Endodermal cell (in vitro differentiated cells): Measurements from ENCODE around the gene MTHFSD. TPM values are rescaled to one million over a fixed set of nuclear protein-coding genes. Genes with fewer than 3 reads are reported as not detected.

ENCODE experiments used
- DNase-seq: peaks from one replicate; pipeline ENCODE4 v3.0.0-alpha.2; 2017
- H3K27ac ChIP-seq: 2 replicates; pipeline ENCODE4 v1.5.1; 2013; ENCODE audit warnings: mild to moderate bottlenecking, low read depth, low read length, moderate library complexity
- H3K27me3 ChIP-seq: 2 replicates; pipeline ENCODE4 v1.6.1; 2013; ENCODE audit warnings: mild to moderate bottlenecking, low read length, moderate library complexity; ENCODE audit not compliant: insufficient read depth, control insufficient read depth, poor library complexity, severe bottlenecking
- H3K36me3 ChIP-seq: 2 replicates; pipeline ENCODE4 v1.7.0; 2013; ENCODE audit warnings: mild to moderate bottlenecking, low read length, moderate library complexity; ENCODE audit not compliant: control insufficient read depth, insufficient read depth
- H3K4me1 ChIP-seq: one replicate; pipeline ENCODE4 v1.7.0; 2013; ENCODE audit warnings: low read length; ENCODE audit not compliant: control insufficient read depth, insufficient read depth
- H3K4me3 ChIP-seq: 2 replicates; pipeline ENCODE4 v1.5.1; 2013; ENCODE audit warnings: mild to moderate bottlenecking, low read length, moderate library complexity
- H3K9ac ChIP-seq: 2 replicates; pipeline ENCODE4 v1.6.1; 2013; ENCODE audit warnings: mild to moderate bottlenecking, low read length, moderate library complexity; ENCODE audit not compliant: poor library complexity, severe bottlenecking; ENCODE audit errors: extremely low read depth
- H3K9me3 ChIP-seq: 2 replicates; pipeline ENCODE4 v1.6.1; 2013; ENCODE audit warnings: mild to moderate bottlenecking, low read length, moderate library complexity; ENCODE audit not compliant: control insufficient read depth
- H3K27ac Mint-ChIP-seq: 2 replicates; pipeline ENCODE4 v1.8.0; 2020; ENCODE audit warnings: mixed read lengths
- H3K27me3 Mint-ChIP-seq: 2 replicates; pipeline ENCODE4 v1.8.0; 2021; ENCODE audit warnings: mild to moderate bottlenecking, mixed read lengths; ENCODE audit not compliant: insufficient read depth
- H3K36me3 Mint-ChIP-seq: 2 replicates; pipeline ENCODE4 v1.8.0; 2020; ENCODE audit warnings: low read depth, mixed read lengths
- H3K4me1 Mint-ChIP-seq: 2 replicates; pipeline ENCODE4 v1.8.0; 2020; ENCODE audit warnings: mixed read lengths
- H3K4me3 Mint-ChIP-seq: 2 replicates; pipeline ENCODE4 v1.8.0; 2020; ENCODE audit warnings: mild to moderate bottlenecking, moderate library complexity, mixed read lengths
- H3K9me3 Mint-ChIP-seq: 2 replicates; pipeline ENCODE4 v1.8.0; 2020; ENCODE audit warnings: mild to moderate bottlenecking, mixed read lengths
- WGBS, 2 experiments: methylation state at CpG; one replicate each; pipeline versions ENCODE4 v1.1.5 to v1.1.7; 2013; ENCODE audit warnings: missing lambda C conversion rate in 2 of 2, mixed read lengths in 1 of 2; ENCODE audit not compliant: insufficient coverage in 1 of 2, insufficient read length in 1 of 2; 5-methylcytosine and 5-hydroxymethylcytosine counted together
- total RNA-seq, 2 donors: library from RNA; stranded (reverse); fragmentation: NEBNext Ultra II Directional in 1 of 2; extraction: Animal tissue kit (Norgen Biotek cat#: 25700) in 1 of 2; gene quantifications; 2 replicates in 1 of 2; 3 replicates in 1 of 2; pipeline ENCODE4 v1.2.1, GENCODE V29; 2021
- TF ChIP-seq, protein P1 (sequence below): fragments of 200-600 bp; sonication (generic); conservative IDR thresholded peaks from 2 replicates; pipeline ENCODE4 v1.5.0; 2021; ENCODE audit warnings: antibody characterized with exemption, mild to moderate bottlenecking

The MTHFSD gene
- total RNA-seq, 2 donors from 2014 or later = 15.0 to 25.8 TPM

DNA sequence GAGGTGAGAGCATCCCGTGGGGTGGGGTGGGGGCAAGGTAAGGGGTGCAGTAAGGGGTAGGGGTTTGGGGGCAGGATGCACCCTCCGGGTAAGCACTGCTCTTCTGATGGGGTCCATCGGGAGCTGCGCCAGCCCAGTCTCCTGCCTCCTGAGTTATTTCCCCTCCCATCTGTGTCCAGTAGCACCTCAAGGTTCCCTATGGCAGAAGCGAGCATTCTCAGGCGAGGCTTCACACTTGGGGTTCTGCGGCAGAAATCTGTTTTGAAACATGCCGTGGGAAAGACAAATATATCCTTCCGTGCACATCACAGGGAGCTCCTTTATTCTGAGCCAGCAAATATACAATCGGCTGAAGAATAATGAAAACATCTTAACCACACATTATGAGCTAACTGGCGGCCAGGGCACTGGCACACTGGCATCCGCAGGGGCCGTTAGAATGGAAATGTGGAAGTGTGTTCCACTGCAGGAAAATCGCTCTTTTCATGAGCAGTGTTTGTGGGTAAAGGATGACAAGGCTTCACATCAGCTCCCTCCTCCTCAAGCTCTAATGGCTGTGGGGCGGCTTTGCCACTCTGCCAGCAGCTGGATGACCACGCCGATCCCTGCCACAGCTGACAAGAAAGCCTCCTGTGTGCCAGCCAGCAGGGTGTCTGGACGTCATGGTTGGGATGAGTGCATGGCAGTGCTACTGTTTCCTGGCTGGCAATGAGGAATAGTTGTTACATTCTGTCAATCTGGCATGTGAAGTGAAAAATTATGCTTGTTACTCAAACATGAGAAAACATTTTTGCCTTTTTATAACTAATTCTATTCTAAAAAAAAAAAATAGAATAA, 20.0 kb downstream of the MTHFSD start:
- H3K9me3 Mint-ChIP-seq = no peaks in the 10 kb centered on the region
- no peaks in the 10 kb centered on the region for H3K27me3 Mint-ChIP-seq
- WGBS, 2 experiments = 88 to 93% methylated on average over 13 to 18 of the region's 18 CpGs
- H3K4me3 ChIP-seq = no peak overlapping the region
- H3K27me3 ChIP-seq = no peaks in the 10 kb centered on the region
- H3K4me1 Mint-ChIP-seq = no peaks in the 10 kb centered on the region
- no peak overlapping the region for H3K27ac ChIP-seq
- no peaks in the 10 kb centered on the region for H3K9me3 ChIP-seq
- TF ChIP-seq, protein P1, sequence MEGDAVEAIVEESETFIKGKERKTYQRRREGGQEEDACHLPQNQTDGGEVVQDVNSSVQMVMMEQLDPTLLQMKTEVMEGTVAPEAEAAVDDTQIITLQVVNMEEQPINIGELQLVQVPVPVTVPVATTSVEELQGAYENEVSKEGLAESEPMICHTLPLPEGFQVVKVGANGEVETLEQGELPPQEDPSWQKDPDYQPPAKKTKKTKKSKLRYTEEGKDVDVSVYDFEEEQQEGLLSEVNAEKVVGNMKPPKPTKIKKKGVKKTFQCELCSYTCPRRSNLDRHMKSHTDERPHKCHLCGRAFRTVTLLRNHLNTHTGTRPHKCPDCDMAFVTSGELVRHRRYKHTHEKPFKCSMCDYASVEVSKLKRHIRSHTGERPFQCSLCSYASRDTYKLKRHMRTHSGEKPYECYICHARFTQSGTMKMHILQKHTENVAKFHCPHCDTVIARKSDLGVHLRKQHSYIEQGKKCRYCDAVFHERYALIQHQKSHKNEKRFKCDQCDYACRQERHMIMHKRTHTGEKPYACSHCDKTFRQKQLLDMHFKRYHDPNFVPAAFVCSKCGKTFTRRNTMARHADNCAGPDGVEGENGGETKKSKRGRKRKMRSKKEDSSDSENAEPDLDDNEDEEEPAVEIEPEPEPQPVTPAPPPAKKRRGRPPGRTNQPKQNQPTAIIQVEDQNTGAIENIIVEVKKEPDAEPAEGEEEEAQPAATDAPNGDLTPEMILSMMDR = no peak
- DNase-seq = no peak
- H3K4me3 Mint-ChIP-seq = no peak overlapping the region
- no peaks in the 10 kb centered on the region for H3K4me1 ChIP-seq
- no peaks in the 10 kb centered on the region for H3K36me3 Mint-ChIP-seq
- H3K9ac ChIP-seq = no peak overlapping the region
- H3K36me3 ChIP-seq = peaks cover 14% of the 10 kb centered on the region
- H3K27ac Mint-ChIP-seq = no peak overlapping the region

DNA sequence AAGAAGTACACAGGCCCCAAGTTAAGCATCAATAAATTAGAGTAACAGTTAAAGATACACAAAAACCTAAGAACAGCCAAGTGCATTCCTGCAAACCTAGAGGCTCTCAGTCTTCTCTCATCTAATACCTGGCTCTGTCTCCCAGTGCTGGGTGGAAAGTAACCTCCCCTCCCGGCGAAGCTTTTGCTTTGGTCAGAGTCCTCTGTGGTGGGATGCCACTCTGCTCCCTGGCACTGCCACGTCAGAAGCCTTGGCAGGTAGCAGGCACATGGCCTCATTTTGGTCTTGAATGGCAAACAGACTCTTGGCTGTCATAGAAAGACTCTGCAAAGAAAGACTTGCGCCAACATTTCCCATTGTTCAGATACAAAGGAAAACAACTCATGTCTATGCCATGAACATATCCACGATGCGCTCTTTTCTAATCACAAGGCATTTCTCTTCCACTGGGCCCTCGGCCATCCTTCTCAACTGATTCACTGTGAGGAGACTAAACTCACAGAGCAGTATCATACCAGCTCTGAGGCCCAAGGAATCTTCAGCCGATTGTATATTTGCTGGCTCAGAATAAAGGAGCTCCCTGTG, 21.2 kb downstream of the MTHFSD start:
- no peaks in the 10 kb centered on the region for H3K4me1 ChIP-seq
- WGBS, 2 experiments = 91 to 95% methylated on average over 7 to 8 of the region's 8 CpGs
- H3K27ac ChIP-seq = no peak overlapping the region
- H3K27me3 ChIP-seq = no peaks in the 10 kb centered on the region
- TF ChIP-seq, protein P1 = no peak
- no peaks in the 10 kb centered on the region for H3K9me3 ChIP-seq
- H3K36me3 ChIP-seq = peaks cover 8% of the 10 kb centered on the region
- no peak overlapping the region for H3K4me3 Mint-ChIP-seq
- no peak overlapping the region for H3K4me3 ChIP-seq
- H3K27ac Mint-ChIP-seq = no peak overlapping the region
- no peaks in the 10 kb centered on the region for H3K9me3 Mint-ChIP-seq
- H3K9ac ChIP-seq = no peak overlapping the region
- peaks cover 1% of the 10 kb centered on the region for H3K36me3 Mint-ChIP-seq
- H3K27me3 Mint-ChIP-seq = no peaks in the 10 kb centered on the region
- DNase-seq = no peak
- no peaks in the 10 kb centered on the region for H3K4me1 Mint-ChIP-seq

DNA sequence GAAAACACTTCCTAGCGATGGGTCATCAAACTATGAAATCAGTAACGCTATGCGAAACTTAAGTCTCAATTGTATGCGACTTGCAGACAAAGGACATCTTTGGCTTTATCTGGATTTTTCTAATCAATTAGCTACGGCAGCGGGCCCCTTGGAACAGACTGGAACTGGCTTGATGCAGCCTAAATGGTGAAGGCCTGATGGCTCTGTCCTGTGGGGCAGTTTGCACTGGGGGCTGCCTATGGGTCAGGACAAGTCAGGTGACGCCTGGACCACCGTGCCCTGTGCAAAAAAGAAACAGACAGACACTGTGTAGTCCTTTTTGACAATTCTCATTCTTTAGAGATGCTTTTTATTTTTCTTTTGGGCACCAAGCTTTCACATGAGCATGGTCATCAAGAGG, 22.0 kb downstream of the MTHFSD start:
- Histone ChIP-seq H3K4me1 (no peaks in the 10 kb centered on the region), H3K9ac (no peak overlapping the region), H3K27me3 (no peaks in the 10 kb centered on the region), H3K4me3 (no peak overlapping the region), H3K9me3 (no peaks in the 10 kb centered on the region), H3K27ac (no peak overlapping the region), H3K36me3 (peaks cover 6% of the 10 kb centered on the region)
- H3K4me1 Mint-ChIP-seq = no peaks in the 10 kb centered on the region
- no peak for DNase-seq
- no peaks in the 10 kb centered on the region for H3K9me3 Mint-ChIP-seq
- no peak overlapping the region for H3K4me3 Mint-ChIP-seq
- 90 to 93% methylated on average over 8 of the region's 8 CpGs for WGBS, 2 experiments
- H3K27me3 Mint-ChIP-seq = no peaks in the 10 kb centered on the region
- TF ChIP-seq, protein P1 = no peak
- no peak overlapping the region for H3K27ac Mint-ChIP-seq
- H3K36me3 Mint-ChIP-seq = peaks cover 1% of the 10 kb centered on the region
